Measurements from ENCODE around the gene FOXB2. TPM values are rescaled to one million over a fixed set of nuclear protein-coding genes. Genes with fewer than 3 reads are reported as not detected.
A peak's percentile ranks its signal among the peaks of the same experiment; 100 is the strongest.
"Not testable (repeated sequence)": the region's sequence is repeated elsewhere in the genome, so short reads cannot be mapped to it uniquely, and the experiment has no call there.

FOXB2 gene
- total RNA-seq (not detected), polyA plus RNA-seq (0.02 TPM)
- long read RNA-seq, donor 1: 0 reads
- long read RNA-seq, donor 2: 0 reads
- long read RNA-seq, donor 3: 0 reads
- long read RNA-seq, donor 4: 0 reads
- long read RNA-seq, donor 5: 0 reads
- long read RNA-seq, donor 6: 0 reads
- long read RNA-seq, donor 7: 0 reads
- long read RNA-seq, donor 8: 0 reads
- long read RNA-seq, donor 9: 0 reads
- long read RNA-seq, donor 10, partial matches to known transcripts: 0 of 1 reads
- long read RNA-seq, donor 10, other reads (novel, unspliced or antisense): 0 of 1 reads

DNA sequence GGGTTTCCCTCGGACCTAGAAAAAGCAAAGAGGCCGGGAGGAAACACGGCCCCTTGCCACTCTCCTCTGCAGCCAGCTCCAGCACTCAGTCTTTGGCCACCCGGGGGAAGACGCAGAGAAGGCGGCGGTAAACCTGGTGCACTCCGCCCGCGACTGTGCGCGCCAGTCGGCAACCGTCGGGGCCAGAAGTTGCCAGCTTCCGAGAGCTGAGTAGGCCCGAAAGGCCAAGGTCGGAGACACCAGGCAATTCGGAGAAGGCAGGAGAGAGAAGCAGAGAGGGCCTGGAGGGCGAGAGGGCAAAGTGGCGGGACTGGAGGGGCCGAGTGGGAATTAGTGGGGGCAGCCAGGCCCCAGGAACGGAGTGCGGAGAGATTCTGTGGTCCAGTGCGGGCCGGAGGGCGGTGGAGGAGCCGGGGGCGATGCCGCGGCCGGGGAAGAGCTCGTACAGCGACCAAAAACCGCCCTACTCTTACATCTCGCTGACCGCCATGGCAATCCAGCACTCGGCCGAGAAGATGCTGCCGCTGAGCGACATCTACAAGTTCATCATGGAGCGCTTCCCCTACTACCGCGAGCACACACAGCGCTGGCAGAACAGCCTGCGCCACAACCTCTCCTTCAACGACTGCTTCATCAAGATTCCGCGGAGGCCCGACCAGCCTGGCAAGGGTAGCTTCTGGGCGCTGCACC is at the start of gene FOXB2:
TSS of gene FOXB2 (plus strand) at position 420 of the 690 bp plus-strand sequence. CDS start at position 420, 0 bp downstream.
- peaks cover 94 to 100% of the 10 kb centered on the region in 2 donors for H3K27me3 ChIP-seq (ENCODE audit: control insufficient read depth in 2 of 2, insufficient read depth in 1 of 2, low read length in 1 of 2)
- H3K27ac ChIP-seq (ENCODE audit: low read depth in 1 of 2, low read length in 1 of 2): no peak within 1 kb of the TSS
- H3K9me3 ChIP-seq (ENCODE audit: control insufficient read depth in 2 of 2, insufficient read depth in 1 of 2, low read length in 1 of 2): peaks cover 0 to 5% of the 10 kb centered on the region in 2 donors
- WGBS: 9% methylated on average over 51 of the region's 51 CpGs
- H3K4me1 ChIP-seq (ENCODE audit: control insufficient read depth in 2 of 2, insufficient read depth in 2 of 2, low read length in 2 of 2): peaks cover 0 to 8% of the 10 kb centered on the region in 2 donors
- H3K36me3 ChIP-seq (ENCODE audit: control insufficient read depth in 2 of 2, insufficient read depth in 2 of 2, low read length in 1 of 2): no peaks in the 10 kb centered on the region
- H3K4me3 ChIP-seq (ENCODE audit: low read length in 2 of 2): no peak within 1 kb of the TSS
- no peak for DNase-seq (ENCODE audit: low read depth in 6 of 9, low spot score in 9 of 9)

DNA sequence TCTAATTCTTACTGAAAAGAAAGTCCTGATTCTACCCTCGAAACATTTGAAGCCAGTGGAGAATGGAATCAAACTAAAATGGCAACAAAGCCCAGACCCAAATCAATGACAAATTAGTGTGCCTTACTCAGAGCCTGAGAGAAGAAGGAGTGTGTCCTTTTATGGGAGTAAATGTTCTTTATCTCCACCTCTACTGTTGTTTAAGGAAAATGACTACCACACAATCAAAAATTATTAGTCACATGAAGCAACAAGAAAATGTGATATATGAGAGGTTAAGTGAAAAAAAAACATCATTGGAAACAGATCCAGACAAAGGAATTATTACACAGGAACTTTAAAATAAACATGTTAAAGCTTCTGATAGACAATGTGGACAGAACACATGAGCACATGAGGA is 49.7 kb upstream of the FOXB2 start:
- DNase-seq (ENCODE audit: low read depth in 6 of 9, low spot score in 9 of 9): no peak
- H3K4me1 ChIP-seq (ENCODE audit: control insufficient read depth in 2 of 2, insufficient read depth in 2 of 2, low read length in 2 of 2): no peaks in the 10 kb centered on the region
- peaks cover 0 to 1% of the 10 kb centered on the region in 2 donors for H3K9me3 ChIP-seq (ENCODE audit: control insufficient read depth in 2 of 2, insufficient read depth in 1 of 2, low read length in 1 of 2)
- 85% methylated on average over 1 of the region's 1 CpG for WGBS
- H3K36me3 ChIP-seq (ENCODE audit: control insufficient read depth in 2 of 2, insufficient read depth in 2 of 2, low read length in 1 of 2): no peaks in the 10 kb centered on the region
- no peak overlapping the region for H3K4me3 ChIP-seq (ENCODE audit: low read length in 2 of 2)
- H3K27ac ChIP-seq (ENCODE audit: low read depth in 1 of 2, low read length in 1 of 2): no peak overlapping the region
- H3K27me3 ChIP-seq (ENCODE audit: control insufficient read depth in 2 of 2, insufficient read depth in 1 of 2, low read length in 1 of 2): no peaks in the 10 kb centered on the region

DNA sequence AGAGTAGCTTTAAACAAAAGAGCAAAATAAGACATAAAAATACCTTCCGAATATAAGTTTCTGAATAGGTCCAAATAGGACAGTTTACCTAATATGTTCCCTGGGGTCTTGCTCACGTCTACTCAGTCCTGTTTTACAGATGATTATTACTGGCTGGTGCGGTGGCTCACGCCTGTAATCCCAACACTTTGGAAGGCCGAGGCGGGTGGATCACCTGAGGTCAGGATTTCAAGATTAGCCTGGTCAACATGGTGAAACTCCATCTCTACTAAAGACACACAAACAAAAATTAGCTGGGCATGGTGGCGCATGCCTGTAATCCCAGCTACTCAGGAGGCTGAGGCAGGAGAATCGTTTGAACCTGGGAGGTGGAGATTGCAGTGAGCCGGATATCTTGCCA is 40.6 kb upstream of the FOXB2 start:
- DNase-seq (ENCODE audit: low read depth in 6 of 9, low spot score in 9 of 9); H3K4me1 ChIP-seq (ENCODE audit: control insufficient read depth in 2 of 2, insufficient read depth in 2 of 2, low read length in 2 of 2); H3K9me3 ChIP-seq (ENCODE audit: control insufficient read depth in 2 of 2, insufficient read depth in 1 of 2, low read length in 1 of 2); H3K27ac ChIP-seq (ENCODE audit: low read depth in 1 of 2, low read length in 1 of 2); H3K4me3 ChIP-seq (ENCODE audit: low read length in 2 of 2); H3K27me3 ChIP-seq (ENCODE audit: control insufficient read depth in 2 of 2, insufficient read depth in 1 of 2, low read length in 1 of 2); H3K36me3 ChIP-seq (ENCODE audit: control insufficient read depth in 2 of 2, insufficient read depth in 2 of 2, low read length in 1 of 2): not testable (repeated sequence)
- WGBS: 94% methylated on average over 9 of the region's 9 CpGs

DNA sequence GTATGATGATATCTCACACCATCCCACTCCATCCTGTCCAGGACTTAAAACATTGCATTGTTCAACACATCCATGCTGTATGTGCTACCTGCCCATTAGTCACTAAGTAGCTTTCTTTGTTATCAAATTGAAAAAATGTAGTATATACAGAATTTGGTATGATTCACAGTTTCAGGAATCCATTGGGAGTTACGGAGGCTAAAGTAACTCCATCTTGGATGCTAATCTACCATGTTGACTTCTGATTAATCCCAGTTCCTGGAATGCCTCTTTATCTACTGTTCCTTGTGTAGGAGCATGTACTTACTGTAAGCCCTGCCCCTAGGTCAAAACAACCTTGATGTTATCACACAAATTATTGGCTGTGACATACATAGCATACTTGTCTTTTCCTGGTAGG is 38.9 kb upstream of the FOXB2 start:
- Histone ChIP-seq H3K9me3 (ENCODE audit: control insufficient read depth in 2 of 2, insufficient read depth in 1 of 2, low read length in 1 of 2) (no peaks in the 10 kb centered on the region), H3K27ac (ENCODE audit: low read depth in 1 of 2, low read length in 1 of 2) (no peak overlapping the region), H3K4me1 (ENCODE audit: control insufficient read depth in 2 of 2, insufficient read depth in 2 of 2, low read length in 2 of 2) (no peaks in the 10 kb centered on the region), H3K27me3 (ENCODE audit: control insufficient read depth in 2 of 2, insufficient read depth in 1 of 2, low read length in 1 of 2) (no peaks in the 10 kb centered on the region), H3K4me3 (ENCODE audit: low read length in 2 of 2) (no peak overlapping the region), H3K36me3 (ENCODE audit: control insufficient read depth in 2 of 2, insufficient read depth in 2 of 2, low read length in 1 of 2) (no peaks in the 10 kb centered on the region)
- DNase-seq (ENCODE audit: low read depth in 6 of 9, low spot score in 9 of 9): no peak
- 96% methylated on average over 1 of the region's 1 CpG for WGBS

DNA sequence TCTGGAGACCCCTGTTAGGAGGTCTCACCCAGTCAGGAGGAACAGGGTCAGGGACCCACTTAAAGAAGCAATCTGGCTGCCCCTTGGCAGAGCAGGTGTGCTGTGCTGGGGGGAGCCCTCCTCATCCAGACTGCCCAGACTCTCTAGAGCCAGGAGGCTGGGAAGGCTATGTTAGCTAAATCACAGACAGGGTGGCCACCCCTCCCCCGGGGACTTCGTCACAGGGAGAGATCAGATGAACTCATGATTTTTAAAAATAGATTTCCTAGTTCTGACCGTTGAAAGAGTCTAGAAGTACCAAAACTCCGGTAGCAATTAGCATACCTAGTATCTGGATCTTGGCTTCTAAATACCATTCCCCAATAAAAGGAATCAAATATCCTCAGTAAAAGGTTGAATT is 35.0 kb upstream of the FOXB2 start:
- 62% methylated on average over 4 of the region's 4 CpGs for whole genome bisulfite sequencing

DNA sequence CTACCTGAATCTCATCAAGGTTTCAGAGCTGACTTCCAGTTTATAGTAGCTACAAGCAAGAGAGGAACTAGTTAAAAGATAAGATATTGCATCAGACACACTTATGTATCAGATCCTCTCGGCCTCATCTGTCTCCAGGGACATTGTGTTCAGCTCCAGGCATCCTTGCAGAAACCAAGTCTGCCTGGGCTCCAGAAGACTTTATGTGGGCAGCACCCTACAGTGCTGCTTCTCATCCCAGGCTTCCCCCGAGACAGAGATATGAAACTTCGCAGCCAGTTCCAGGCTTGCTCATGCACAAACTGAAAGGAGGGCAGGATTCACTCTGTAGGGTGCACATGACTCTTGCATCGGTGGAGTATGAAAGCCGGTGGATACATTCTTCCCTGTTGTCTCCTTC is 33.9 kb upstream of the FOXB2 start:
- 85% methylated on average over 5 of the region's 5 CpGs for WGBS
- no peaks in the 10 kb centered on the region for H3K27me3 ChIP-seq (ENCODE audit: control insufficient read depth in 2 of 2, insufficient read depth in 1 of 2, low read length in 1 of 2)
- H3K9me3 ChIP-seq (ENCODE audit: control insufficient read depth in 2 of 2, insufficient read depth in 1 of 2, low read length in 1 of 2): no peaks in the 10 kb centered on the region
- no peak overlapping the region for H3K27ac ChIP-seq (ENCODE audit: low read depth in 1 of 2, low read length in 1 of 2)
- no peaks in the 10 kb centered on the region for H3K36me3 ChIP-seq (ENCODE audit: control insufficient read depth in 2 of 2, insufficient read depth in 2 of 2, low read length in 1 of 2)
- H3K4me1 ChIP-seq (ENCODE audit: control insufficient read depth in 2 of 2, insufficient read depth in 2 of 2, low read length in 2 of 2): no peaks in the 10 kb centered on the region
- H3K4me3 ChIP-seq (ENCODE audit: low read length in 2 of 2): no peak overlapping the region
- DNase-seq (ENCODE audit: low read depth in 6 of 9, low spot score in 9 of 9): no peak

More for the DNA sequence above, 35.0 kb upstream of the FOXB2 start:
- Histone ChIP-seq H3K4me3 (ENCODE audit: low read length in 2 of 2) (no peak overlapping the region), H3K4me1 (ENCODE audit: control insufficient read depth in 2 of 2, insufficient read depth in 2 of 2, low read length in 2 of 2) (no peaks in the 10 kb centered on the region), H3K9me3 (ENCODE audit: control insufficient read depth in 2 of 2, insufficient read depth in 1 of 2, low read length in 1 of 2) (no peaks in the 10 kb centered on the region), H3K27ac (ENCODE audit: low read depth in 1 of 2, low read length in 1 of 2) (no peak overlapping the region), H3K27me3 (ENCODE audit: control insufficient read depth in 2 of 2, insufficient read depth in 1 of 2, low read length in 1 of 2) (no peaks in the 10 kb centered on the region), H3K36me3 (ENCODE audit: control insufficient read depth in 2 of 2, insufficient read depth in 2 of 2, low read length in 1 of 2) (no peaks in the 10 kb centered on the region)
- DNase-seq (ENCODE audit: low read depth in 6 of 9, low spot score in 9 of 9): no peak

DNA sequence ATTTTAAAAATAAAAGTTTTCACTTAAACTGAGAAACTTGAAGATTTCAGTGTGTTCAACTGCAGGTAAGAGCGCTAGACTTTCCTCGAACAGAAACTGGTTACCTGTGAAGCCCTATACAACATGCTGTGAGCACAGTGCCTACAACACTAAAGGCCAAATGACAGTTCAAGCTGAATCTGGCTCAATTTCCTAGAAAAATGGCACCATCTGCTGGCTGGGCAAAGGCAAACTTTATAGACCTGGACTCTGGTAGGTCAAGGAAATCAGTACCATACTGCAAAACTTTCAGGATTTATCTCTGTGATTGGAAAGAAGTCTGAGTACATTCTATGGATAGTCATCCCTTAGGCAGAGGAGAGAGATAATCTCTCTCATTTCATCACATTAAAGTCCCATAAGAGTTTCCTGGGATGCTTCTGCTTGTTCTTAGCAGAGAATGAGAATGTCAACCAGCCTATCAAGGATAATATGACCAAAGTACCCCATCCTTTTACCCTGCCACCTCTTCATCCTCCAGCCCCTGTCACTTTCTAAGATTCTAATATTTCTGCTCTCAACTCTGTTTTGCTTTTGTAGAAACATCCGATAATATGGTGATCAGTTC is 31.8 kb upstream of the FOXB2 start:
- Histone ChIP-seq H3K4me1 (ENCODE audit: control insufficient read depth in 2 of 2, insufficient read depth in 2 of 2, low read length in 2 of 2) (no peaks in the 10 kb centered on the region), H3K4me3 (ENCODE audit: low read length in 2 of 2) (no peak overlapping the region), H3K27me3 (ENCODE audit: control insufficient read depth in 2 of 2, insufficient read depth in 1 of 2, low read length in 1 of 2) (no peaks in the 10 kb centered on the region), H3K27ac (ENCODE audit: low read depth in 1 of 2, low read length in 1 of 2) (no peak overlapping the region), H3K36me3 (ENCODE audit: control insufficient read depth in 2 of 2, insufficient read depth in 2 of 2, low read length in 1 of 2) (no peaks in the 10 kb centered on the region), H3K9me3 (ENCODE audit: control insufficient read depth in 2 of 2, insufficient read depth in 1 of 2, low read length in 1 of 2) (no peaks in the 10 kb centered on the region)
- 66% methylated on average over 3 of the region's 3 CpGs for WGBS
- peak in 2 of 9 donors; percentile 4 to 10 for DNase-seq (ENCODE audit: low read depth in 6 of 9, low spot score in 9 of 9)

DNA sequence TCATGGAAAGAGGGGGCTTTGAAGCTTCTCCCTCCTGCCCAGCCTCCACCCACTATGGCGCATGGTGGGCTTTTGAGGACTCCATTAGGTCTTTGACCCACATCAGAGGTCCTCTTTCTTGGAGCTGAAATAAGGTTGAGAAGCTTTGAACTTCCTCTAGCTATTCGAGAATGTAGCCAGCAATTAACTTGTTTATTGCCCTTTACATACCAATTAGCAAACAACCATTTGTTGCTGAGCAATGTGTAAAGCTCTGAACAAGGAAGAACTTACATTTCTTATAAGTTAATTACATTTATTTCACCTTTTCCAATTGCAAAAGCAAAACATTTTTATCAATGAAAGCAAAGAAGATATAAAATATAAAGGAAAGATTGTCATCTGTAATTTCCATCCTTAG is 30.5 kb upstream of the FOXB2 start:
- 49% methylated on average over 2 of the region's 2 CpGs for WGBS
- H3K27me3 ChIP-seq (ENCODE audit: control insufficient read depth in 2 of 2, insufficient read depth in 1 of 2, low read length in 1 of 2): no peaks in the 10 kb centered on the region
- no peaks in the 10 kb centered on the region for H3K4me1 ChIP-seq (ENCODE audit: control insufficient read depth in 2 of 2, insufficient read depth in 2 of 2, low read length in 2 of 2)
- no peak overlapping the region for H3K27ac ChIP-seq (ENCODE audit: low read depth in 1 of 2, low read length in 1 of 2)
- H3K36me3 ChIP-seq (ENCODE audit: control insufficient read depth in 2 of 2, insufficient read depth in 2 of 2, low read length in 1 of 2): no peaks in the 10 kb centered on the region
- no peaks in the 10 kb centered on the region for H3K9me3 ChIP-seq (ENCODE audit: control insufficient read depth in 2 of 2, insufficient read depth in 1 of 2, low read length in 1 of 2)
- no peak for DNase-seq (ENCODE audit: low read depth in 6 of 9, low spot score in 9 of 9)
- H3K4me3 ChIP-seq (ENCODE audit: low read length in 2 of 2): no peak overlapping the region

DNA sequence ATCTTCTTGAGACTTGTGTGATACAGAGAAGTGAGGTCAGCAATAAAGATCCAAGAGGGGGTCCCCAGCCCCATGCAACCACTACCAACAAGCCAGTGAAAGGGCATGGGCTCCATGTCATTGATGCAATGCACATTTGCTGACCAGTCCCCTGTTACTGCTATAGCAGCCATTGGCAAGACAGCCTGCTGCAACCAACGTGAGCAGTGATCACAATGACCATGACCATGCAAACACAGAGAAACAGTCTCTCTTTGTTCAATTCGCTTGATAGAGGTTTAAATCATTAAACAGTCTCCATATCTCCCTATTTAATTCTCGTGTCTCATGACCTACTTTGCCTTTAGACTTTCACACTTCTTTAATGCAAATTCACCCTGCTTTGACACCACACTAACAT is 30.0 kb upstream of the FOXB2 start:
- no peaks in the 10 kb centered on the region for H3K36me3 ChIP-seq (ENCODE audit: control insufficient read depth in 2 of 2, insufficient read depth in 2 of 2, low read length in 1 of 2)
- WGBS: 79% methylated on average over 3 of the region's 3 CpGs
- H3K27me3 ChIP-seq (ENCODE audit: control insufficient read depth in 2 of 2, insufficient read depth in 1 of 2, low read length in 1 of 2): no peaks in the 10 kb centered on the region
- DNase-seq (ENCODE audit: low read depth in 6 of 9, low spot score in 9 of 9): no peak
- no peaks in the 10 kb centered on the region for H3K9me3 ChIP-seq (ENCODE audit: control insufficient read depth in 2 of 2, insufficient read depth in 1 of 2, low read length in 1 of 2)
- H3K27ac ChIP-seq (ENCODE audit: low read depth in 1 of 2, low read length in 1 of 2): no peak overlapping the region
- H3K4me1 ChIP-seq (ENCODE audit: control insufficient read depth in 2 of 2, insufficient read depth in 2 of 2, low read length in 2 of 2): no peaks in the 10 kb centered on the region
- no peak overlapping the region for H3K4me3 ChIP-seq (ENCODE audit: low read length in 2 of 2)
